Trophoblast cell (in vitro differentiated cells and primary cell): ENCODE data around the gene TPR.

Experiments used
- DNase-seq, 2 donors: peaks; one replicate each; pipeline ENCODE4 v3.0.0-alpha.2; 2016
- H2AFZ ChIP-seq: 2 replicates; pipeline ENCODE4 v1.6.1; 2013; ENCODE audit warnings: low read length, moderate library complexity, mild to moderate bottlenecking; ENCODE audit not compliant: insufficient read depth, poor library complexity
- H2AK5ac ChIP-seq: 2 replicates; pipeline ENCODE4 v1.6.1; 2013; ENCODE audit warnings: mild to moderate bottlenecking, low read length
- H2BK120ac ChIP-seq: 2 replicates; pipeline ENCODE4 v1.6.1; 2013; ENCODE audit warnings: low read length, mild to moderate bottlenecking, moderate library complexity; ENCODE audit not compliant: insufficient read depth, poor library complexity
- H2BK12ac ChIP-seq: 2 replicates; pipeline ENCODE4 v1.6.1; 2013; ENCODE audit warnings: mild to moderate bottlenecking, low read length, moderate library complexity
- H2BK5ac ChIP-seq: 2 replicates; pipeline ENCODE4 v1.6.1; 2013; ENCODE audit warnings: low read length, low read depth, moderate library complexity, mild to moderate bottlenecking; ENCODE audit not compliant: poor library complexity
- H3K14ac ChIP-seq: 2 replicates; pipeline ENCODE4 v1.6.1; 2013; ENCODE audit warnings: mild to moderate bottlenecking, low read length
- H3K18ac ChIP-seq: 2 replicates; pipeline ENCODE4 v1.6.1; 2013; ENCODE audit warnings: mild to moderate bottlenecking, low read length
- H3K23ac ChIP-seq: 2 replicates; pipeline ENCODE4 v1.6.1; 2013; ENCODE audit warnings: low read length
- H3K27ac ChIP-seq: 2 replicates; pipeline ENCODE4 v1.5.1; 2013; ENCODE audit warnings: low read depth, mild to moderate bottlenecking, inconsistent platforms, low read length, moderate library complexity
- H3K27me3 ChIP-seq: 2 replicates; pipeline ENCODE4 v1.6.1; 2013; ENCODE audit warnings: inconsistent platforms, mild to moderate bottlenecking, low read length, moderate library complexity; ENCODE audit not compliant: insufficient read depth
- H3K36me3 ChIP-seq, 2 experiments: 1 replicate in 1 of 2; 2 replicates in 1 of 2; pipeline ENCODE4 v1.6.1; 2013; ENCODE audit warnings: low read length in 2 of 2, mild to moderate bottlenecking in 2 of 2, moderate library complexity in 1 of 2; ENCODE audit not compliant: insufficient read depth in 2 of 2, control insufficient read depth in 1 of 2
- H3K4ac ChIP-seq: 2 replicates; pipeline ENCODE4 v1.6.1; 2013; ENCODE audit warnings: low read depth, mild to moderate bottlenecking, low read length, moderate library complexity
- H3K4me1 ChIP-seq, 2 experiments: 1 replicate in 1 of 2; 2 replicates in 1 of 2; pipeline ENCODE4 v1.6.1; 2013; ENCODE audit warnings: low read length in 2 of 2, mild to moderate bottlenecking in 2 of 2, moderate library complexity in 1 of 2; ENCODE audit not compliant: insufficient read depth in 2 of 2, control insufficient read depth in 1 of 2
- H3K4me2 ChIP-seq: 2 replicates; pipeline ENCODE4 v1.6.1; 2013; ENCODE audit warnings: inconsistent platforms, mild to moderate bottlenecking, low read length, moderate library complexity
- H3K4me3 ChIP-seq: 2 replicates; pipeline ENCODE4 v1.5.1; 2013; ENCODE audit warnings: mild to moderate bottlenecking, low read depth, low read length, inconsistent platforms
- H3K79me1 ChIP-seq: one replicate; pipeline ENCODE4 v1.6.1; 2013; ENCODE audit warnings: low read length
- H3K79me2 ChIP-seq: 2 replicates; pipeline ENCODE4 v1.6.1; 2013; ENCODE audit warnings: low read length, mild to moderate bottlenecking; ENCODE audit not compliant: control insufficient read depth, insufficient read depth, poor library complexity
- H3K9ac ChIP-seq: 2 replicates; pipeline ENCODE4 v1.6.1; 2013; ENCODE audit warnings: mild to moderate bottlenecking, low read length
- H3K9me3 ChIP-seq: 2 replicates; pipeline ENCODE4 v1.6.1; 2013; ENCODE audit warnings: low read depth, mild to moderate bottlenecking, control low read depth, inconsistent platforms, low read length; ENCODE audit not compliant: insufficient read depth
- H4K12ac ChIP-seq: 2 replicates; pipeline ENCODE4 v1.6.1; 2013; ENCODE audit warnings: low read depth, mild to moderate bottlenecking, low read length, moderate library complexity
- H4K8ac ChIP-seq: 2 replicates; pipeline ENCODE4 v1.6.1; 2013; ENCODE audit warnings: low read depth, mild to moderate bottlenecking, low read length, moderate library complexity
- H4K91ac ChIP-seq: one replicate; pipeline ENCODE4 v1.6.1; 2013; ENCODE audit warnings: low read depth, mild to moderate bottlenecking, low read length, moderate library complexity
- WGBS: extraction: QIAGEN DNeasy Blood & Tissue Kit; methylation state at CpG from one replicate; pipeline ENCODE4 v1.1.7; 2013; ENCODE audit warnings: missing lambda C conversion rate; ENCODE audit not compliant: insufficient read length, insufficient coverage; ENCODE audit errors: extremely low coverage; 5-methylcytosine and 5-hydroxymethylcytosine counted together

TPR gene

DNA sequence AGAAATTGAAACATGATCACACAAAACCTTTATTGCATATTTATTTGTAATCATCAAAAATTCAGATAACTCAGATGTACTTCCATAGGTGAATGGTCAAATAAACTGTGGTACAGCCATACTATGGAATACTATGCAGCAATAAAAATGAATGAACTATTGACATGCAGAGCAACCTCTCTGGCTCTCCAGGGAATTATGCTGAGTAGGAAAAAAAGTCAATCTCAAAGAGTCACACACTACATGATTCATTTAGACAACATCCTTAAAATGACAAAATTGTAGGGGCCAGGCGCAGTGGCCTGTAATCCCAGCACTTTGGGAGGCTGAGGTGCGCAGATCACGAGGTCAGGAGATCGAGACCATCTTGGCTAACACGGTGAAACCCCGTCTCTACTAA lies 104.0 kb downstream of the TPR start:
- no peak for DNase-seq
- Histone ChIP-seq H3K4me1 (no peaks in the 10 kb centered on the region), H4K8ac (no peak overlapping the region), H3K79me1 (no peaks in the 10 kb centered on the region), H2BK12ac (no peak overlapping the region), H3K36me3 (no peaks in the 10 kb centered on the region), H4K91ac (no peak overlapping the region), H3K4ac (no peak overlapping the region), H3K9me3 (no peaks in the 10 kb centered on the region), H3K27ac (no peak overlapping the region), H3K23ac (no peak overlapping the region), H3K18ac (no peak overlapping the region), H3K14ac (no peak overlapping the region), H2BK120ac (no peak overlapping the region), H3K27me3 (no peaks in the 10 kb centered on the region), H3K9ac (no peak overlapping the region), H2AFZ (no peak overlapping the region), H3K79me2 (no peaks in the 10 kb centered on the region), H4K12ac (no peak overlapping the region), H2AK5ac (no peak overlapping the region), H2BK5ac (no peak overlapping the region), H3K4me2 (no peak overlapping the region), H3K4me3 (no peak overlapping the region)
- WGBS, result no CpG with 5 or more reads among the region's 6 CpGs
